WTC11 (cell line): Measurements from ENCODE around the gene SDK2. TPM values are rescaled to one million over a fixed set of nuclear protein-coding genes. Genes with fewer than 3 reads are reported as not detected.

Experiments used
- ATAC-seq: fragments of 200-7000 bp; cut with Tn5 transposase; 2 replicates; pipeline ENCODE4 v1.10.0; 2021; ENCODE audit warnings: mild to moderate bottlenecking, moderate library complexity
- CTCF ChIA-PET: fragments of 300-600 bp; sonication (Branson Sonifier 250); formaldehyde crosslinking; loops from one replicate; lab custom pipeline; 2021; ENCODE audit warnings: antibody characterized with exemption; lab: Charles Lee
- POLR2A ChIA-PET: fragments of 350-600 bp; sonication (Branson Sonifier 250); formaldehyde crosslinking; loops from one replicate; lab custom pipeline; 2021; ENCODE audit warnings: antibody characterized with exemption; lab: Charles Lee
- DNase-seq: peaks from one replicate; pipeline ENCODE4 v3.0.0; 2021; ENCODE audit warnings: low spot score
- H3K27ac Mint-ChIP-seq: 2 replicates; pipeline ENCODE4 v1.8.0; 2021; ENCODE audit warnings: mixed read lengths
- H3K27me3 Mint-ChIP-seq: 2 replicates; pipeline ENCODE4 v1.8.0; 2021; ENCODE audit warnings: low read depth, mild to moderate bottlenecking, moderate library complexity, mixed read lengths
- H3K36me3 Mint-ChIP-seq: 2 replicates; pipeline ENCODE4 v1.8.0; 2021; ENCODE audit warnings: mixed read lengths
- H3K4me1 Mint-ChIP-seq: 2 replicates; pipeline ENCODE4 v1.8.0; 2022; ENCODE audit warnings: mixed read lengths
- H3K4me3 Mint-ChIP-seq: 2 replicates; pipeline ENCODE4 v1.8.0; 2021; ENCODE audit warnings: mild to moderate bottlenecking, moderate library complexity, mixed read lengths
- H3K9me3 Mint-ChIP-seq: 2 replicates; pipeline ENCODE4 v1.8.0; 2021; ENCODE audit warnings: mixed read lengths
- GRHL2 ChIP-seq: fragments of 250-450 bp; sonication (Bioruptor Pico); IDR thresholded peaks from 2 replicates; pipeline ENCODE4 v1.8.0; 2022; ENCODE audit warnings: mild to moderate bottlenecking, moderate library complexity; ENCODE audit not compliant: insufficient replicate concordance, severe bottlenecking
- HMGA2 ChIP-seq: fragments of 250-450 bp; sonication (Bioruptor Pico); IDR thresholded peaks from 2 replicates; pipeline ENCODE4 v1.4.0; 2021; ENCODE audit warnings: mild to moderate bottlenecking, moderate library complexity
- JAZF1 ChIP-seq: fragments of 250-450 bp; sonication (Bioruptor Pico); IDR thresholded peaks from 2 replicates; pipeline ENCODE4 v1.9.0; 2021; ENCODE audit warnings: moderate library complexity, mild to moderate bottlenecking, inconsistent platforms
- NFATC4 ChIP-seq: fragments of 250-450 bp; sonication (Bioruptor Pico); IDR thresholded peaks from 2 replicates; pipeline ENCODE4 v1.9.0; 2021; ENCODE audit warnings: mild to moderate bottlenecking
- NR3C1 ChIP-seq: sonication (generic); formaldehyde crosslinking; conservative IDR thresholded peaks from 2 replicates; pipeline ENCODE4 v1.8.1; 2023; ENCODE audit warnings: low read depth, mild to moderate bottlenecking, missing genetic modification reagents
- OVOL2 ChIP-seq: fragments of 250-450 bp; sonication (Bioruptor Pico); IDR thresholded peaks from 2 replicates; pipeline ENCODE4 v1.9.0; 2021; ENCODE audit warnings: mild to moderate bottlenecking, borderline replicate concordance
- SP1 ChIP-seq: sonication (generic); formaldehyde crosslinking; conservative IDR thresholded peaks from 2 replicates; pipeline ENCODE4 v1.8.1; 2022; ENCODE audit warnings: missing genetic modification reagents
- USF2 ChIP-seq: sonication (generic); formaldehyde crosslinking; IDR thresholded peaks from 2 replicates; pipeline ENCODE4 v1.8.1; 2023; ENCODE audit warnings: mild to moderate bottlenecking, missing genetic modification reagents, moderate library complexity
- ZMAT4 ChIP-seq: fragments of 250-450 bp; sonication (Bioruptor Pico); IDR thresholded peaks from 2 replicates; pipeline ENCODE4 v1.9.0; 2021; ENCODE audit warnings: mild to moderate bottlenecking
- ZNF232 ChIP-seq: sonication (generic); formaldehyde crosslinking; IDR thresholded peaks from 2 replicates; pipeline ENCODE4 v1.8.0; 2022; ENCODE audit warnings: mild to moderate bottlenecking, missing genetic modification reagents
- ZNF281 ChIP-seq: sonication (generic); formaldehyde crosslinking; IDR thresholded peaks from 2 replicates; pipeline ENCODE4 v1.8.0; 2023; ENCODE audit warnings: mild to moderate bottlenecking, missing genetic modification reagents
- ZNF396 ChIP-seq: fragments of 250-450 bp; sonication (Bioruptor Pico); IDR thresholded peaks from 2 replicates; pipeline ENCODE4 v1.8.0; 2021; ENCODE audit warnings: mild to moderate bottlenecking, moderate library complexity, borderline replicate concordance
- ZNF512 ChIP-seq: sonication (generic); formaldehyde crosslinking; IDR thresholded peaks from 2 replicates; pipeline ENCODE4 v1.8.1; 2022; ENCODE audit warnings: missing genetic modification reagents, borderline replicate concordance
- total RNA-seq: library from RNA; stranded (reverse); gene quantifications from 3 replicates; pipeline ENCODE4 v1.2.3, GENCODE V29; 2021
- TF ChIP-seq, protein P1 (sequence below): sonication (generic); formaldehyde crosslinking; IDR thresholded peaks from 2 replicates; pipeline ENCODE4 v1.8.1; 2022; ENCODE audit warnings: mild to moderate bottlenecking, missing genetic modification reagents, moderate library complexity, borderline replicate concordance
- TF ChIP-seq, protein P2 (sequence below): fragments of 250-450 bp; sonication (Bioruptor Pico); IDR thresholded peaks from 2 replicates; pipeline ENCODE4 v1.9.0; 2021; ENCODE audit warnings: moderate library complexity, mild to moderate bottlenecking, inconsistent platforms, borderline replicate concordance
- TF ChIP-seq, protein P3 (sequence below): sonication (generic); formaldehyde crosslinking; IDR thresholded peaks from 2 replicates; pipeline ENCODE4 v1.8.0; 2022; ENCODE audit warnings: mild to moderate bottlenecking, missing genetic modification reagents

Gene SDK2
- total RNA-seq, 1 experiment from 2014 or later: 14.8 TPM

GRCh38 chr17:73604476-73604875 lies 39.8 kb downstream of the SDK2 start (continued):
- no peak for TF ChIP-seq HMGA2 (CRISPR knock-in tag)

DNA sequence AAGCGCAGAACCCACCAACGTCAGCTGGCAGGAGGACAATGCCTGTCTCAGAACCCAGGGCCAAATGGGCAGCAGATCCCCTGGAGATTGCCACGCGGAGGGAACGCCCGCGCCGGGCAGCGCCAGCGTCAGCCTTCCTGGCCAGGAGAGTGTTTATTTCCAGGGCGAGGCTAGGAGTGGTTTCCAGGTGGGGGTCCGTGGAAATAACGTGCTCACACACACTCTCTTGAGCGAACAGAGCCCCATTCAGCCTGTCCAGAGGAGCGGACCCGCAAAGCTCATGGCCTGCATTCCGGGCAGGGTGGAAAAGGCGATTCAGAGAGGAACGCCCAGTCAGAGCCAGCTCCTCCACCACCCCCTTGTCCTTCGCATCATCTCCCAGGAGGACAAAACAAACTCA lies 40.3 kb downstream of the SDK2 start:
- Mint-ChIP-seq H3K9me3 (no peaks in the 10 kb centered on the region), H3K4me3 (no peak overlapping the region), H3K27ac (no peak overlapping the region)
- ATAC-seq: no peak
- TF ChIP-seq, protein P1, sequence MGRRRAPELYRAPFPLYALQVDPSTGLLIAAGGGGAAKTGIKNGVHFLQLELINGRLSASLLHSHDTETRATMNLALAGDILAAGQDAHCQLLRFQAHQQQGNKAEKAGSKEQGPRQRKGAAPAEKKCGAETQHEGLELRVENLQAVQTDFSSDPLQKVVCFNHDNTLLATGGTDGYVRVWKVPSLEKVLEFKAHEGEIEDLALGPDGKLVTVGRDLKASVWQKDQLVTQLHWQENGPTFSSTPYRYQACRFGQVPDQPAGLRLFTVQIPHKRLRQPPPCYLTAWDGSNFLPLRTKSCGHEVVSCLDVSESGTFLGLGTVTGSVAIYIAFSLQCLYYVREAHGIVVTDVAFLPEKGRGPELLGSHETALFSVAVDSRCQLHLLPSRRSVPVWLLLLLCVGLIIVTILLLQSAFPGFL: no peak
- no peak for TF ChIP-seq ZNF512 (CRISPR knock-in tag)
- TF ChIP-seq, protein P2, sequence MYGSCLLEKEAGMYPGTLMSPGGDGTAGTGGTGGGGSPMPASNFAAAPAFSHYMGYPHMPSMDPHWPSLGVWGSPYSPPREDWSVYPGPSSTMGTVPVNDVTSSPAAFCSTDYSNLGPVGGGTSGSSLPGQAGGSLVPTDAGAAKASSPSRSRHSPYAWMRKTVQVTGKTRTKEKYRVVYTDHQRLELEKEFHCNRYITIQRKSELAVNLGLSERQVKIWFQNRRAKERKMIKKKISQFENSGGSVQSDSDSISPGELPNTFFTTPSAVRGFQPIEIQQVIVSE (CRISPR knock-in tag): no peak
- TF ChIP-seq NFATC4 (CRISPR knock-in tag): no peak
- no peak for TF ChIP-seq SP1 (CRISPR knock-in tag)
- no peak for TF ChIP-seq JAZF1 (CRISPR knock-in tag)
- TF ChIP-seq, protein P3, sequence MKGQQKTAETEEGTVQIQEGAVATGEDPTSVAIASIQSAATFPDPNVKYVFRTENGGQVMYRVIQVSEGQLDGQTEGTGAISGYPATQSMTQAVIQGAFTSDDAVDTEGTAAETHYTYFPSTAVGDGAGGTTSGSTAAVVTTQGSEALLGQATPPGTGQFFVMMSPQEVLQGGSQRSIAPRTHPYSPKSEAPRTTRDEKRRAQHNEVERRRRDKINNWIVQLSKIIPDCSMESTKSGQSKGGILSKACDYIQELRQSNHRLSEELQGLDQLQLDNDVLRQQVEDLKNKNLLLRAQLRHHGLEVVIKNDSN (CRISPR knock-in tag): no peak
- no peak for TF ChIP-seq ZNF232 (CRISPR knock-in tag)
- TF ChIP-seq OVOL2 (CRISPR knock-in tag): no peak
- no peak for TF ChIP-seq NR3C1 (CRISPR knock-in tag)
- TF ChIP-seq GRHL2 (CRISPR knock-in tag): no peak
- no peak for TF ChIP-seq ZMAT4
- TF ChIP-seq ZNF281: no peak
- no peak for TF ChIP-seq ZNF396
- TF ChIP-seq USF2 (CRISPR knock-in tag): no peak
- TF ChIP-seq, all 79 proteins: peak for 0
- no peaks in the 10 kb centered on the region for H3K36me3 Mint-ChIP-seq
- H3K27me3 Mint-ChIP-seq: no peaks in the 10 kb centered on the region
- peaks cover 14% of the 10 kb centered on the region for H3K4me1 Mint-ChIP-seq
- no peak for DNase-seq
- ChIA-PET POLR2A (no interaction called here), CTCF (interaction anchor here (1.5 kb wide), 1 partner anchor 8 kb away, joined by 6 read pairs; no protein-coding TSS in a partner anchor)
